Natural killer cell (primary cell): ENCODE measurements around the gene RBFOX1. TPM values are rescaled to one million over a fixed set of nuclear protein-coding genes. Genes with fewer than 3 reads are reported as not detected.

Experiments used
- ATAC-seq, 3 donors: fragments of 150-1000 bp in 2 of 3; fragments of 200-7000 bp in 1 of 3; cut with Tn5 transposase; 1 replicate in 1 of 3; 2 replicates in 2 of 3; pipeline ENCODE4 v1.10.0; 2021; ENCODE audit warnings: mild to moderate bottlenecking in 2 of 3, moderate library complexity in 2 of 3
- DNase-seq, 2 donors: peaks; one replicate each; pipeline versions ENCODE4 v3.0.0 to v3.0.0-alpha.2; 2013 to 2021; ENCODE audit warnings: mixed read lengths in 1 of 2
- H3K27ac ChIP-seq: one replicate; pipeline ENCODE4 v1.5.1; 2013; ENCODE audit warnings: mild to moderate bottlenecking, low read length
- H3K27me3 ChIP-seq: one replicate; pipeline ENCODE4 v1.6.1; 2013; ENCODE audit warnings: low read length; ENCODE audit not compliant: control insufficient read depth, insufficient read depth
- H3K36me3 ChIP-seq: one replicate; pipeline ENCODE4 v1.6.1; 2013; ENCODE audit warnings: low read length; ENCODE audit not compliant: control insufficient read depth, insufficient read depth
- H3K4me1 ChIP-seq: one replicate; pipeline ENCODE4 v1.6.1; 2013; ENCODE audit warnings: low read length; ENCODE audit not compliant: control insufficient read depth, insufficient read depth
- H3K4me3 ChIP-seq: one replicate; pipeline ENCODE4 v1.5.1; 2013; ENCODE audit warnings: low read length
- H3K9me3 ChIP-seq: one replicate; pipeline ENCODE4 v1.6.1; 2013; ENCODE audit warnings: low read length; ENCODE audit not compliant: control insufficient read depth, insufficient read depth
- H3K27ac Mint-ChIP-seq, 2 donors: one replicate each; pipeline ENCODE4 v1.8.0; 2022; ENCODE audit warnings: mild to moderate bottlenecking in 2 of 2, mixed read lengths in 2 of 2, moderate library complexity in 1 of 2
- H3K27me3 Mint-ChIP-seq, 2 donors: one replicate each; pipeline ENCODE4 v1.8.0; 2022; ENCODE audit warnings: low read depth in 2 of 2, mixed read lengths in 2 of 2
- H3K36me3 Mint-ChIP-seq: one replicate; pipeline ENCODE4 v1.8.0; 2022; ENCODE audit warnings: mixed read lengths
- H3K4me1 Mint-ChIP-seq, 2 donors: one replicate each; pipeline ENCODE4 v1.8.0; 2022; ENCODE audit warnings: mixed read lengths in 2 of 2
- H3K4me3 Mint-ChIP-seq: one replicate; pipeline ENCODE4 v1.8.0; 2022; ENCODE audit warnings: mild to moderate bottlenecking, moderate library complexity, mixed read lengths
- H3K9me3 Mint-ChIP-seq, 2 donors: one replicate each; pipeline ENCODE4 v1.8.0; 2022; ENCODE audit warnings: mixed read lengths in 2 of 2
- CTCF ChIP-seq: fragments of 200-600 bp; IDR thresholded peaks from one replicate; pipeline ENCODE4 v1.8.0; 2022; ENCODE audit warnings: antibody characterized with exemption
- WGBS: methylation state at CpG from one replicate; pipeline ENCODE4 v1.1.7; 2013; ENCODE audit warnings: missing lambda C conversion rate; ENCODE audit not compliant: insufficient coverage; 5-methylcytosine and 5-hydroxymethylcytosine counted together
- intact Hi-C: fragments of 100-400 bp; cut with micrococcal nuclease; formaldehyde crosslinking; loops from one replicate; pipeline ENCODE4 v1.14.2; 2022
- total RNA-seq, 4 donors: library from RNA; stranded (reverse); fragments of 120-200 nt in 1 of 4; gene quantifications; one replicate each; pipeline versions ENCODE4 v1.2.3 to v1.2.4, GENCODE V29; 2013 to 2022

Gene RBFOX1
- total RNA-seq, 3 donors from 2014 or later (not counting 1 experiment from before 2014, with no cell fraction given): not detected

GRCh38 chr16:7703672-7704071 lies 371.0 kb downstream of the RBFOX1 start:
- no peaks in the 10 kb centered on the region for H3K27me3 Mint-ChIP-seq

GRCh38 chr16:7705885-7706284 lies 373.2 kb downstream of the RBFOX1 start:
- H3K36me3 Mint-ChIP-seq: no peaks in the 10 kb centered on the region

More at GRCh38 chr16:7703672-7704071, 371.0 kb downstream of the RBFOX1 start:
- DNase-seq (no peak), ATAC-seq (no peak)
- Histone ChIP-seq H3K27ac (no peak overlapping the region), H3K36me3 (no peaks in the 10 kb centered on the region), H3K27me3 (no peaks in the 10 kb centered on the region), H3K4me3 (no peak overlapping the region), H3K4me1 (no peaks in the 10 kb centered on the region), H3K9me3 (peaks cover 9% of the 10 kb centered on the region)
- Mint-ChIP-seq H3K9me3 (peaks cover 5 to 13% of the 10 kb centered on the region in 2 donors), H3K27ac (no peak overlapping the region), H3K36me3 (no peaks in the 10 kb centered on the region), H3K4me3 (no peak overlapping the region), H3K4me1 (no peaks in the 10 kb centered on the region)
- intact Hi-C loops: no loop called here
- 83% methylated on average over 2 of the region's 3 CpGs for WGBS
- TF ChIP-seq CTCF: no peak

GRCh38 chr16:7709186-7709585 lies 376.5 kb downstream of the RBFOX1 start:
- intact Hi-C loops: no loop called here
- H3K9me3 Mint-ChIP-seq: peaks cover 6 to 13% of the 10 kb centered on the region in 2 donors

More at GRCh38 chr16:7705885-7706284, 373.2 kb downstream of the RBFOX1 start:
- H3K9me3 Mint-ChIP-seq: peaks cover 9 to 15% of the 10 kb centered on the region in 2 donors
- no peak for ATAC-seq
- no peak overlapping the region for H3K27ac Mint-ChIP-seq
- H3K4me3 Mint-ChIP-seq: no peak overlapping the region
- TF ChIP-seq CTCF: no peak
- no peak for DNase-seq
- H3K27me3 ChIP-seq: no peaks in the 10 kb centered on the region
- no peak overlapping the region for H3K27ac ChIP-seq
- H3K27me3 Mint-ChIP-seq: no peaks in the 10 kb centered on the region
- H3K4me1 Mint-ChIP-seq: no peaks in the 10 kb centered on the region
- no peaks in the 10 kb centered on the region for H3K4me1 ChIP-seq
- H3K36me3 ChIP-seq: no peaks in the 10 kb centered on the region
- intact Hi-C loops: no loop called here
- no peak overlapping the region for H3K4me3 ChIP-seq
- WGBS: 86% methylated on average over 7 of the region's 7 CpGs
- H3K9me3 ChIP-seq: peaks cover 13% of the 10 kb centered on the region

More at GRCh38 chr16:7709186-7709585, 376.5 kb downstream of the RBFOX1 start:
- no peak for TF ChIP-seq CTCF
- Mint-ChIP-seq H3K36me3 (no peaks in the 10 kb centered on the region), H3K27me3 (no peaks in the 10 kb centered on the region), H3K27ac (no peak overlapping the region), H3K4me3 (no peak overlapping the region), H3K4me1 (no peaks in the 10 kb centered on the region)
- Histone ChIP-seq H3K27ac (no peak overlapping the region), H3K4me1 (no peaks in the 10 kb centered on the region), H3K27me3 (no peaks in the 10 kb centered on the region), H3K9me3 (peaks cover 13% of the 10 kb centered on the region), H3K4me3 (no peak overlapping the region), H3K36me3 (no peaks in the 10 kb centered on the region)
- ATAC-seq (no peak), DNase-seq (no peak)
- WGBS: 87% methylated on average over 3 of the region's 3 CpGs
